ENCODE measurements around the gene NUDT2.
"Not testable (repeated sequence)": the region's sequence is repeated elsewhere in the genome, so short reads cannot be mapped to it uniquely, and the experiment has no call there.

NUDT2 gene

GRCh38 chr9:34337403-34337802 is 8.0 kb downstream of the NUDT2 start:
- peaks cover 15% of the 10 kb centered on the region for H3K4me1 ChIP-seq (ENCODE audit: control insufficient read depth, insufficient read depth, low read length)
- no peaks in the 10 kb centered on the region for H3K9me3 ChIP-seq (ENCODE audit: control insufficient read depth, insufficient read depth, low read length)
- H3K36me3 ChIP-seq (ENCODE audit: control insufficient read depth, insufficient read depth, low read length) = peaks cover 16% of the 10 kb centered on the region
- H3K27me3 ChIP-seq (ENCODE audit: control insufficient read depth, insufficient read depth, low read length) = no peaks in the 10 kb centered on the region
- H3K9ac ChIP-seq (ENCODE audit: low read depth, low read length) = no peak overlapping the region
- H3K4me3 ChIP-seq (ENCODE audit: low read depth, low read length) = no peak overlapping the region

GRCh38 chr9:34338079-34338478 is 8.7 kb downstream of the NUDT2 start:
- peaks cover 16% of the 10 kb centered on the region for H3K36me3 ChIP-seq (ENCODE audit: control insufficient read depth, insufficient read depth, low read length)
- not testable (repeated sequence) for H3K9me3 ChIP-seq (ENCODE audit: control insufficient read depth, insufficient read depth, low read length); H3K27me3 ChIP-seq (ENCODE audit: control insufficient read depth, insufficient read depth, low read length); H3K4me3 ChIP-seq (ENCODE audit: low read depth, low read length); H3K9ac ChIP-seq (ENCODE audit: low read depth, low read length)
- peaks cover 15% of the 10 kb centered on the region for H3K4me1 ChIP-seq (ENCODE audit: control insufficient read depth, insufficient read depth, low read length)

DNA sequence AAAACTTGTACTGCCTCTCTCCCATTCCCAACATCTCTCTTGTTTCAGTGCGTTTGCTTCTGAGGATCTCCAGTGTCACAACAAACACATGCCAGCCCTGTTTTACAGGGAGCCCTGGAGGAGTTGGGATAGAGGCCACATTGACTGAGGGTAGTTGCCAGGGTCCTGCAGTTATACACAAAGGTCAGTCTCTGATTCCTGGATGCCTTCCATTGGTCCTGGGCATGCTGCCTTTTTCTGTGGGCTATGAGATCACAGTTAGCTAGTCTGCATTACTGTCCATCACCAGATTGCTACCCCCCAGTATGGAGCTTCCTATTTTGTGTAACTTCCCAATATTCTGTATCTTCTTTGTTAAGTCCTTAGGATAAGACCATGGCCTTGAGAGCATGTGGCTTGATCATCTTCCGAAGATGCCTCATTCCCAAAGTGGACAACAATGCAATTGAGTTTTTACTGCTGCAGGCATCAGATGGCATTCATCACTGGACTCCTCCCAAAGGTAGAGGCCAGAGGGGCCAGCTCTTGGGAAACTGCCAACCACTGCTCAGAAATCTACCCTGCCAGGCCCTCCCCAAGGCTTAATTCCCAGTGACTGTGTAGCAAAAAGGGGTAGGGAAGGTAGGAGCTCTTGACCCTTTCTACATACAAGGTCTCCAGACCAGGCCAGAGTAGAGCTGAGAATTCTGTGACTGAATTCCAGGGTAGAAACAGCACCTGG is 9.5 kb downstream of the NUDT2 start:
- no peak overlapping the region for H3K4me3 ChIP-seq (ENCODE audit: low read depth, low read length)
- no peak overlapping the region for H3K9ac ChIP-seq (ENCODE audit: low read depth, low read length)
- H3K9me3 ChIP-seq (ENCODE audit: control insufficient read depth, insufficient read depth, low read length) = no peaks in the 10 kb centered on the region
- peaks cover 16% of the 10 kb centered on the region for H3K36me3 ChIP-seq (ENCODE audit: control insufficient read depth, insufficient read depth, low read length)
- H3K4me1 ChIP-seq (ENCODE audit: control insufficient read depth, insufficient read depth, low read length) = peaks cover 11% of the 10 kb centered on the region
- no peaks in the 10 kb centered on the region for H3K27me3 ChIP-seq (ENCODE audit: control insufficient read depth, insufficient read depth, low read length)

DNA sequence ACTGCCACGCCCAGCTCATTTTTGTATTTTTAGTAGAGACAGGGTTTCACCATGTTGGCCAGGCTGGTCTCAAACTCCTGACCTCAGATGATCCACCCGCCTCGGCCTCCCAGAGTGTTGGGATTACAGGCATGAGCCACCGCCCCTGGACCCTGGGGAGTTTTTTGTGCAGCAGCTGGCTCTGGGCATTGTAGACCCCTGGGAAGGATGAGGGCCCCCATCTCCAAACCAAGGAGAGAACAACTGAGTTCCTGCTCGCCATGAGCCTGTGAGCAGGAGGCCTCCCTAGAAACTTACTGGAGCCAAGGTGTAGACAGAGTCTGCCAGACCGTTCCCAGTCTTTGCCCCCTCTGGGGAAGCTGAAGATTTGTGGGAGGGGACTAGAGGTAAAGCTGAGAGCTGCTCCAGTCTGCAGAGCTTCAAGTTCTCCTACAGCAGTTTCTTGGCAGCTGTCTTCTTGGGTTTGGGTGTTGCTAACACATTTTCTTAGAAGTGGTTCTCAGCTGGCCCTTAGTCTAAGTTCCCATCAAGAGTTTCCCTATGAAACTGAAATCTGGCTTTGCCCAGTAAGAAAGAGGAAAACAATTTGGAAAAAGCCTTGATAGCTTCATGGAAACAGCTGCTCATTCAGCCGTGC is 12.4 kb downstream of the NUDT2 start:
- Histone ChIP-seq H3K36me3 (ENCODE audit: control insufficient read depth, insufficient read depth, low read length) (peaks cover 16% of the 10 kb centered on the region), H3K4me1 (ENCODE audit: control insufficient read depth, insufficient read depth, low read length) (no peaks in the 10 kb centered on the region), H3K4me3 (ENCODE audit: low read depth, low read length) (no peak overlapping the region), H3K27me3 (ENCODE audit: control insufficient read depth, insufficient read depth, low read length) (no peaks in the 10 kb centered on the region), H3K9me3 (ENCODE audit: control insufficient read depth, insufficient read depth, low read length) (no peaks in the 10 kb centered on the region), H3K9ac (ENCODE audit: low read depth, low read length) (no peak overlapping the region)

GRCh38 chr9:34343090-34343489 is 13.7 kb downstream of the NUDT2 start:
- Histone ChIP-seq H3K9me3 (ENCODE audit: control insufficient read depth, insufficient read depth, low read length) (no peaks in the 10 kb centered on the region), H3K36me3 (ENCODE audit: control insufficient read depth, insufficient read depth, low read length) (peaks cover 16% of the 10 kb centered on the region), H3K9ac (ENCODE audit: low read depth, low read length) (no peak overlapping the region), H3K27me3 (ENCODE audit: control insufficient read depth, insufficient read depth, low read length) (no peaks in the 10 kb centered on the region), H3K4me1 (ENCODE audit: control insufficient read depth, insufficient read depth, low read length) (no peaks in the 10 kb centered on the region), H3K4me3 (ENCODE audit: low read depth, low read length) (no peak overlapping the region)

DNA sequence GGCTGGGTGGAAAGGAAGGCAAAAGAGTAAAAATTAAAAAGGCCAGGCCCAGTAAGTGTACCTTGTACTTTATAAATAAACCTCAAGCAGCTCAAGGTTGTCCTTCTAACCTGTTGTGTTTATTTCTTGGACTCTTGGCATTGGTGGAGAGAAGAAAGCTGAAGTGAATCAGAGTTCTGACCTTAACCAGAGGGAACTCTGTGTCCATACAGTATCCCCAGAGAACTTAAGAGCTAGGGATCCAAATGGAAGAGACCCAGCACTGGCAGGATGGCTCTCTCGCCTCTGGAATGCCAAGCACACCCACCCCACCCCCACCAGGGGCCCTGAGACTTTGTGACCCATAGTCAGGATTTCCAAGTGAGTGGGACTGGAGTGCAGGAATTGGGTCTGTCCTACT is 14.2 kb downstream of the NUDT2 start:
- peaks cover 16% of the 10 kb centered on the region for H3K36me3 ChIP-seq (ENCODE audit: control insufficient read depth, insufficient read depth, low read length)
- H3K4me1 ChIP-seq (ENCODE audit: control insufficient read depth, insufficient read depth, low read length) = no peaks in the 10 kb centered on the region
- no peak overlapping the region for H3K9ac ChIP-seq (ENCODE audit: low read depth, low read length)
- H3K9me3 ChIP-seq (ENCODE audit: control insufficient read depth, insufficient read depth, low read length) = no peaks in the 10 kb centered on the region
- H3K27me3 ChIP-seq (ENCODE audit: control insufficient read depth, insufficient read depth, low read length) = no peaks in the 10 kb centered on the region
- H3K4me3 ChIP-seq (ENCODE audit: low read depth, low read length) = no peak overlapping the region

DNA sequence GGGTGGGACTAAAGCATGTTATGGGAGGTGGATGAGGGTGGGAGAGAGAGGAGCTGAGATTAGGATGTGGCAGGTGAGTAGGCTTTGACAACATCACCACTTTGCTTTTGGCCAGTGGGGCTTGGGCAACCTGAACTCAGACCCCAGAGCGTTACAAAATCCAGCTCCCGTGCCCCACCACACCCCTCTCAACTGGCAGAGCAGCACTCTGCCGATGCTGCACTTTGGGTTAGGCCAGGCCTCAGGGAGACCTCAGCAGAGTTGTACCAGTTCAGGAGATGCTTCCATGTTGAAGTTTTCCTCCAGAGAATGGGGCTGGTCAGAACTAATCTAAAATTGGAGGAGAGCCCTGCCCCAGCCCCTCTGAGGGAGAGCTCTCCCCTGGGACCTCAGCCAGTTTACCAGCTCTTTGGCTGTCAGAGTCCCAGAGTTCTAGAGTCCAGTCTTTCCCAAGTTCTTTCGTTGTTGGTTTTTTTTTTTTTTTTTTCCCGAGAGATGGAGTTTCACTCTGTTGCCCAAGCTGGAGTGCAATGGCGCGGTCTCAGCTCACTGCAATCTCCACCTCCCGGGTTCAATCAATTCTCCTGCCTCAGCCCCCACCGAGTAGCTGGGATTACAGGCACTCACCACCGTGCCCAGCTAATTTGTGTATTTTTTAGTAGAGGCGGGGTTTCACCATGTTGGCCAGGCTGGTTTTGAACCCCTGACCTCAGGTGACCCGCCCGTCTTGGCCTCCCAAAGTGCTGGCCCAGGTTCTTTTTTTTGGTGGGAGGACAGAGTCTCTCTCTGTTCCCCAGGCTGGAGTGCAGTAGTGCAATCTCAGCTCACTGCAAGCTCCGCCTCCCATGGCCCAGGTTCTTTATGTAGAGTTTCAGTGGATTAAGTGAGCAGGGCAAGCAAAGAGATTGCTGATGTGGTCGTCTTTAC is 17.8 kb downstream of the NUDT2 start:
- Histone ChIP-seq H3K9ac (ENCODE audit: low read depth, low read length) (no peak overlapping the region), H3K36me3 (ENCODE audit: control insufficient read depth, insufficient read depth, low read length) (no peaks in the 10 kb centered on the region), H3K4me3 (ENCODE audit: low read depth, low read length) (no peak overlapping the region), H3K4me1 (ENCODE audit: control insufficient read depth, insufficient read depth, low read length) (no peaks in the 10 kb centered on the region), H3K27me3 (ENCODE audit: control insufficient read depth, insufficient read depth, low read length) (no peaks in the 10 kb centered on the region), H3K9me3 (ENCODE audit: control insufficient read depth, insufficient read depth, low read length) (no peaks in the 10 kb centered on the region)

- no peaks in the 10 kb centered on the region for H3K36me3 ChIP-seq (ENCODE audit: control insufficient read depth, insufficient read depth, low read length)
- H3K4me3 ChIP-seq (ENCODE audit: low read depth, low read length) = no peak overlapping the region
- H3K4me1 ChIP-seq (ENCODE audit: control insufficient read depth, insufficient read depth, low read length) = no peaks in the 10 kb centered on the region
- no peak overlapping the region for H3K9ac ChIP-seq (ENCODE audit: low read depth, low read length)
- no peaks in the 10 kb centered on the region for H3K9me3 ChIP-seq (ENCODE audit: control insufficient read depth, insufficient read depth, low read length)
- no peaks in the 10 kb centered on the region for H3K27me3 ChIP-seq (ENCODE audit: control insufficient read depth, insufficient read depth, low read length)
Observed at GRCh38 chr9:34347800-34348158, 18.4 kb downstream of the NUDT2 start.

GRCh38 chr9:34349324-34349723 is 20.0 kb downstream of the NUDT2 start:
- Histone ChIP-seq H3K9ac (ENCODE audit: low read depth, low read length) (no peak overlapping the region), H3K27me3 (ENCODE audit: control insufficient read depth, insufficient read depth, low read length) (no peaks in the 10 kb centered on the region), H3K4me1 (ENCODE audit: control insufficient read depth, insufficient read depth, low read length) (no peaks in the 10 kb centered on the region), H3K4me3 (ENCODE audit: low read depth, low read length) (no peak overlapping the region), H3K9me3 (ENCODE audit: control insufficient read depth, insufficient read depth, low read length) (no peaks in the 10 kb centered on the region), H3K36me3 (ENCODE audit: control insufficient read depth, insufficient read depth, low read length) (no peaks in the 10 kb centered on the region)

GRCh38 chr9:34352122-34352652 is 22.8 kb downstream of the NUDT2 start:
- H3K4me1 ChIP-seq (ENCODE audit: control insufficient read depth, insufficient read depth, low read length); H3K4me3 ChIP-seq (ENCODE audit: low read depth, low read length); H3K27me3 ChIP-seq (ENCODE audit: control insufficient read depth, insufficient read depth, low read length); H3K36me3 ChIP-seq (ENCODE audit: control insufficient read depth, insufficient read depth, low read length); H3K9me3 ChIP-seq (ENCODE audit: control insufficient read depth, insufficient read depth, low read length); H3K9ac ChIP-seq (ENCODE audit: low read depth, low read length): not testable (repeated sequence)

DNA sequence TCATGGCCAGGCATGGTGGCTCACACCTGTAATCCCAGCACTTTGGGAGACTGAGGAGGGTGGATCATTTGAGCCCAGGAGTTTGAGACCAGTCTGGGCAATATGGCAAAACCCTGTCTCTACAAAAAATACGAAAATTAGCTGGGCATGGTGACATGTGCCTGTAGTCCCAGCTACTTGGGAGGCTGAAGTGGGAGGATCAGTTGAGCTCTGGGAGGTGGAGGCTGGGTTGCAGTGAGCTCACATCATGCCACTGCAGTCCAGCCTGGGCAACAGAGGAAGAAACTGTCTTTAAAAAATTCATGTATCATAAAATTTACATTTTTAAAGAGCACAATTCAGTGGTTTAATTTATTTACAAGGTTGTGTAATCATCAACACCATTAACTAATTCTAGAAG is 23.6 kb downstream of the NUDT2 start:
- not testable (repeated sequence) for H3K9ac ChIP-seq (ENCODE audit: low read depth, low read length); H3K4me1 ChIP-seq (ENCODE audit: control insufficient read depth, insufficient read depth, low read length); H3K27me3 ChIP-seq (ENCODE audit: control insufficient read depth, insufficient read depth, low read length); H3K36me3 ChIP-seq (ENCODE audit: control insufficient read depth, insufficient read depth, low read length); H3K4me3 ChIP-seq (ENCODE audit: low read depth, low read length); H3K9me3 ChIP-seq (ENCODE audit: control insufficient read depth, insufficient read depth, low read length)

All from iPS-15b (cell line).